IPS-20b (cell line): ENCODE results near the gene ELL.

Experiments
- H3K27ac ChIP-seq: one replicate; pipeline ENCODE4 v1.5.1; 2013; ENCODE audit warnings: low read length
- H3K27me3 ChIP-seq: 2 replicates; pipeline ENCODE4 v1.6.1; 2013; ENCODE audit warnings: mild to moderate bottlenecking, low read length, inconsistent platforms; ENCODE audit not compliant: insufficient read depth
- H3K36me3 ChIP-seq: 2 replicates; pipeline ENCODE4 v1.6.1; 2013; ENCODE audit warnings: low read depth, mild to moderate bottlenecking, inconsistent platforms, low read length, moderate library complexity; ENCODE audit not compliant: insufficient read depth
- H3K4me1 ChIP-seq: 2 replicates; pipeline ENCODE4 v1.6.1; 2013; ENCODE audit warnings: mild to moderate bottlenecking, control low read depth, inconsistent platforms, low read length, moderate library complexity; ENCODE audit not compliant: insufficient read depth
- H3K4me3 ChIP-seq: 2 replicates; pipeline ENCODE4 v1.5.1; 2013; ENCODE audit warnings: mild to moderate bottlenecking, low read length, inconsistent platforms
- H3K9ac ChIP-seq: 2 replicates; pipeline ENCODE4 v1.6.1; 2013; ENCODE audit warnings: low read depth, mild to moderate bottlenecking, inconsistent platforms, low read length, moderate library complexity
- H3K9me3 ChIP-seq: 2 replicates; pipeline ENCODE4 v1.6.1; 2013; ENCODE audit warnings: mild to moderate bottlenecking, low read depth, low read length, inconsistent platforms; ENCODE audit not compliant: insufficient read depth

The ELL gene

GRCh38 chr19:18470787-18471186 lies 51.1 kb downstream of the ELL start:
- no peak overlapping the region for H3K27ac ChIP-seq
- H3K36me3 ChIP-seq = no peaks in the 10 kb centered on the region
- H3K9ac ChIP-seq = no peak overlapping the region
- H3K27me3 ChIP-seq = no peaks in the 10 kb centered on the region
- no peaks in the 10 kb centered on the region for H3K9me3 ChIP-seq
- no peak overlapping the region for H3K4me3 ChIP-seq
- H3K4me1 ChIP-seq = 0 out of 2 replicates have a peak, but pooled peaks cover 3% of the 10 kb centered on the region

GRCh38 chr19:18469069-18469846 lies 52.6 kb downstream of the ELL start:
- Histone ChIP-seq H3K36me3 (no peaks in the 10 kb centered on the region), H3K4me3 (no peak overlapping the region), H3K9me3 (no peaks in the 10 kb centered on the region), H3K27me3 (no peaks in the 10 kb centered on the region), H3K27ac (no peak overlapping the region), H3K9ac (no peak overlapping the region), H3K4me1 (0 out of 2 replicates have a peak, but pooled peaks cover 3% of the 10 kb centered on the region)

- Histone ChIP-seq H3K4me1 (0 out of 2 replicates have a peak, but pooled peaks cover 3% of the 10 kb centered on the region), H3K4me3 (no peak overlapping the region), H3K27me3 (no peaks in the 10 kb centered on the region), H3K27ac (no peak overlapping the region), H3K9ac (no peak overlapping the region), H3K36me3 (no peaks in the 10 kb centered on the region), H3K9me3 (no peaks in the 10 kb centered on the region)
Observed at GRCh38 chr19:18468517-18468916, 53.4 kb downstream of the ELL start.

GRCh38 chr19:18467978-18468377 lies 53.9 kb downstream of the ELL start:
- Histone ChIP-seq H3K4me3 (no peak overlapping the region), H3K36me3 (no peaks in the 10 kb centered on the region), H3K9me3 (no peaks in the 10 kb centered on the region), H3K9ac (no peak overlapping the region), H3K27ac (no peak overlapping the region), H3K4me1 (0 out of 2 replicates have a peak, but pooled peaks cover 3% of the 10 kb centered on the region), H3K27me3 (no peaks in the 10 kb centered on the region)

- Histone ChIP-seq H3K27ac (no peak overlapping the region), H3K4me1 (0 out of 2 replicates have a peak, but pooled peaks cover 3% of the 10 kb centered on the region), H3K9me3 (no peaks in the 10 kb centered on the region), H3K4me3 (no peak overlapping the region), H3K27me3 (no peaks in the 10 kb centered on the region), H3K9ac (no peak overlapping the region), H3K36me3 (0 out of 2 replicates have a peak, but pooled peaks cover 4% of the 10 kb centered on the region)
Observed at GRCh38 chr19:18466354-18466753, 55.5 kb downstream of the ELL start.

- Histone ChIP-seq H3K4me1 (0 out of 2 replicates have a peak, but pooled peaks cover 3% of the 10 kb centered on the region), H3K9me3 (no peaks in the 10 kb centered on the region), H3K27ac (no peak overlapping the region), H3K36me3 (peaks cover 8% of the 10 kb centered on the region), H3K27me3 (no peaks in the 10 kb centered on the region), H3K4me3 (no peak overlapping the region), H3K9ac (no peak overlapping the region)
Observed at GRCh38 chr19:18465964-18466339, 55.9 kb downstream of the ELL start.

GRCh38 chr19:18465214-18465963 lies 56.5 kb downstream of the ELL start:
- no peaks in the 10 kb centered on the region for H3K9me3 ChIP-seq
- no peaks in the 10 kb centered on the region for H3K27me3 ChIP-seq
- no peak overlapping the region for H3K4me3 ChIP-seq
- H3K9ac ChIP-seq = no peak overlapping the region
- 0 out of 2 replicates have a peak, but pooled peaks cover under 1% of the 10 kb centered on the region for H3K4me1 ChIP-seq
- H3K36me3 ChIP-seq = peaks cover 13% of the 10 kb centered on the region
- H3K27ac ChIP-seq = no peak overlapping the region

- Histone ChIP-seq H3K4me3 (no peak overlapping the region), H3K36me3 (peaks cover 21% of the 10 kb centered on the region), H3K27me3 (no peaks in the 10 kb centered on the region), H3K4me1 (no peaks in the 10 kb centered on the region), H3K9me3 (no peaks in the 10 kb centered on the region), H3K27ac (no peak overlapping the region), H3K9ac (no peak overlapping the region)
Observed at GRCh38 chr19:18464646-18465045, 57.2 kb downstream of the ELL start.

GRCh38 chr19:18461471-18461870 lies 60.4 kb downstream of the ELL start:
- H3K9me3 ChIP-seq = no peaks in the 10 kb centered on the region
- no peak overlapping the region for H3K9ac ChIP-seq
- peaks cover 27% of the 10 kb centered on the region for H3K36me3 ChIP-seq
- no peaks in the 10 kb centered on the region for H3K4me1 ChIP-seq
- H3K4me3 ChIP-seq = no peak overlapping the region
- H3K27me3 ChIP-seq = no peaks in the 10 kb centered on the region
- no peak overlapping the region for H3K27ac ChIP-seq

- H3K36me3 ChIP-seq = peaks cover 27% of the 10 kb centered on the region
- no peak overlapping the region for H3K27ac ChIP-seq
- no peaks in the 10 kb centered on the region for H3K4me1 ChIP-seq
- no peak overlapping the region for H3K4me3 ChIP-seq
- H3K9ac ChIP-seq = no peak overlapping the region
- no peaks in the 10 kb centered on the region for H3K27me3 ChIP-seq
- no peaks in the 10 kb centered on the region for H3K9me3 ChIP-seq
Observed at GRCh38 chr19:18460900-18461299, 61.0 kb downstream of the ELL start.

GRCh38 chr19:18457483-18458331 lies 64.2 kb downstream of the ELL start:
- no peak overlapping the region for H3K9ac ChIP-seq
- H3K36me3 ChIP-seq = peaks cover 27% of the 10 kb centered on the region
- no peak overlapping the region for H3K27ac ChIP-seq
- H3K4me1 ChIP-seq = no peaks in the 10 kb centered on the region
- H3K27me3 ChIP-seq = no peaks in the 10 kb centered on the region
- no peak overlapping the region for H3K4me3 ChIP-seq
- H3K9me3 ChIP-seq = no peaks in the 10 kb centered on the region
